Mononuclear cell (primary cell): ENCODE measurements around the gene FBXL7. TPM values are rescaled to one million over a fixed set of nuclear protein-coding genes. Genes with fewer than 3 reads are reported as not detected.

Experiments used
- H3K27me3 ChIP-seq: 2 replicates; pipeline ENCODE4 v1.6.0; 2011; ENCODE audit warnings: low read length, control low read depth; ENCODE audit not compliant: insufficient read depth
- H3K4me1 ChIP-seq: 2 replicates; pipeline ENCODE4 v1.5.1; 2011; ENCODE audit warnings: mild to moderate bottlenecking, low read length, control low read depth; ENCODE audit not compliant: insufficient read depth
- H3K4me3 ChIP-seq: 2 replicates; pipeline ENCODE4 v1.5.1; 2011; ENCODE audit warnings: mild to moderate bottlenecking, low read length, moderate library complexity
- H3K9me3 ChIP-seq: 2 replicates; pipeline ENCODE4 v1.5.1; 2011; ENCODE audit warnings: low read depth, mild to moderate bottlenecking, control low read depth, low read length
- total RNA-seq: library from RNA; depleted of rRNA; stranded (reverse); fragments of >200 nt; gene quantifications from one replicate; pipeline ENCODE4 v1.2.3, GENCODE V29; 2012

Gene FBXL7
- total RNA-seq, 1 donor = not detected

DNA sequence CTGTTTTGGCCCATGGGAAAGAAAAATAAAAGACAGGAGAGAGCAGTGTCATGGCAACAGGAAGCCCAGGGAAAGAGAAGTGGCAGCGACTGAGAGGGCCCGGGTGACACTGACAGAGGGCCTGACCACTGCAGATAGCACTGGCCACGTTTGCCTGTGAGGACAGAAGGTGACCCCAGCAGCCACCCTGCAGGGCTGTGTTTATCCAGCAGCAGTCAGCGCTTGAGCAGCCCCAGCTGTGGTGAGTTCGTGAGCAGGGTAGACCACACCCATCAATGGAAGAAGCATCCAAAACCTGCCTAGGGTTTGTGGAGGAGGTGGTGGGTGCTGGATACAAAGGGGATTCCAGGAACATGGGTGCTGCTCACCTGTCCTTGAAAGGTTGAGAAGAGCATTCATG, 457.1 kb downstream of the FBXL7 start:
- Histone ChIP-seq H3K27me3 (no peaks in the 10 kb centered on the region), H3K4me3 (no peak overlapping the region)

DNA sequence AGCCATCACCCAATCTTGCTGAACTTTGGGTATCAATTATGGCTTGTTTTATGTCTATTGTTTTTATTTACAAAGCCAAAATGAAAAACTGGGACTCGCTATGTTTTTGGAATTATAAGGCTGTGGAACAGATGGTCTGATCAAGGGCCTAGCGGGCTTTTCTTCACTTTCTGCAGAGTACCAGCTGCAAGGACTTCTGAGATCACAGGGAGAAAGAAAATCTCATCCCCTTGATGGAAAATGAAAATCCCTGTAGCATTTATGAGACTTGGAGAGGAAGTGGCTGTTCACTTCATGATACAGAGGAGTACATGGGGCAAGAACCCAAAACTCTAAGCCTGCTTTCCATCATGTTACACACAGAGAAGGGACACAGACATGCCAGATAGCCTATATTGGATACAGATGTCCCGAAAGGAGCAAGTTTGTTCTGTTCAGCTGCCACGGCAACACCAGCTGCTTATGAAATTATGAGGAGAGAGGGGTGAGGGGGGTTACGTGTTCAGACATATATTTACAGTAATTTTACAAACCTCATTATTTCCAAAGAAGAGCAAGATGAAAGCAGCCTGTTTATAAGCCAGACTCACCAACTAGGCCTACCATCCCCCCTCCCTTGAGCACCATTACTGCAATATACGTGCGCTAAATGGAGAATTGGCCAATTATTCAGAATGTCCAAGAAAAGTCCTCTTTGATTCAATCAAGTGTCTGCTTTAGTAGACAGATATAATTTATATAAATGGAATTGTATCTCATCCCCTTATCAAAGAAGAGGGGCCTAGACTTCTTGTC, 459.6 kb downstream of the FBXL7 start:
- Histone ChIP-seq H3K4me1 (no peaks in the 10 kb centered on the region), H3K4me3 (no peak overlapping the region), H3K9me3 (no peaks in the 10 kb centered on the region), H3K27me3 (no peaks in the 10 kb centered on the region)

More for the DNA sequence above, 457.1 kb downstream of the FBXL7 start:
- no peaks in the 10 kb centered on the region for H3K4me1 ChIP-seq
- H3K9me3 ChIP-seq = no peaks in the 10 kb centered on the region

DNA sequence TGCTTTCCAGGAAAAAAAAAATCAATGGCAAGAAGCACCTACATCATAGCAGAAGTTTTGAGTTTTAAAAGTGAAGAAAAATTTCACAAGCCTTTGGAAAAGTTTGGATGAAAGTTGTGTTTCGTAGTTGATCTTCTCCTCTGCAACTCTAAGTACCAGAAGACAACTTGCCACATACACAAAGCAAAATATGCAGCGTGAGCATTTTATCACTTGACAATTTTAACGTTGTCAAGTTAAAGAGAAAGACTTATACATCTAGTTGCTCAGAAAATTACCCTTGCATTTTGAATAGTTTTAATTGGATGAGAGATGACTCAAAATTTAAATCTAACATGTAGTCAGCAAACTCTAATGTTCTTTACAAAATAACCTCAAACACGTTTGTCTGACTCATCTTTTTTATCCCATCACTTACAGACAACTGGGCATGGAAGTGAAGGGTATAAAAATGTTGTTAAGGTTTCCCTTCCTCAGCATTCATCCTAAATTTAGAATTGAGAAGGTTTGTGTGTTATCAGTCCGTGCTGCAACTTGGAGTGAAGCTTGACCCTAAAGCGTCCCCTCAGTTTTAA, 466.2 kb downstream of the FBXL7 start:
- Histone ChIP-seq H3K4me3 (no peak overlapping the region), H3K27me3 (no peaks in the 10 kb centered on the region), H3K9me3 (no peaks in the 10 kb centered on the region), H3K4me1 (no peaks in the 10 kb centered on the region)

DNA sequence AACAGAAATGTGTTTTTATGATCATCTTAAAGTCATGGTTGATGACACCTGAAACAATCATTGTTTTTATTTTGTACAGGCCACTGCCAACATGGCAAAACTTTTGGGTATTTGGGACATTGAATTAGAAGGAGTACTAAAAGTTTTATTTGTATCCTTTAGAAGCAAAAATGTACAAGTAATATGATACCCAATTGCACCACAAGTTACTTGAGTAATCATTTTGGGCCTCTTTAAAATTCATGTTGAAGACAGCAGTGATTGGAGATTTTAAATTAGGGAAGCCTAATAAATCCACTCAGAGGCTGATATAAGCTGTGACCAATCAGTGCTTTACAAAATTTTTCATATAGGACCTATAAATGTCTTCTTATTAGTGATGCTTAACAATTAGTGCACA, 466.7 kb downstream of the FBXL7 start:
- Histone ChIP-seq H3K4me3 (no peak overlapping the region), H3K4me1 (no peaks in the 10 kb centered on the region), H3K27me3 (no peaks in the 10 kb centered on the region), H3K9me3 (no peaks in the 10 kb centered on the region)

DNA sequence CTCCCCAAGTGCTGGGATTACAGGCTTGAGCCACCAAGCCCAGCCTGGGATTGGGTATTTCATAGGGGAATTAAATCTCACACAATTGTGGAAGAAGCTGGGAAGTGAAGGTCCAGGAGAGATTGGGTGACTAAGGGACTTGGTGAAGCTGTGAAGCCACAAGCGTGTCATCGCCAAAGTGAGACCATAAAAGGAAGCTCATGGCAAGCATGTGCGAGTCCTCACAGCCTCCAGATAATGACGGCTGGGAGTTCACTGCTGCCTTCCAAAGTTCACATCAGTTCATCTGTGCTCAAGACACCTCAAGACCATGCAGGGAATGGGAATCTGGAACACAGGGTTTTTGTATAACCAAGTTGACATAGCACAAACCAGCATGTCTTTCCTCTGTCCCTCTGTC, 469.0 kb downstream of the FBXL7 start:
- no peak overlapping the region for H3K4me3 ChIP-seq

DNA sequence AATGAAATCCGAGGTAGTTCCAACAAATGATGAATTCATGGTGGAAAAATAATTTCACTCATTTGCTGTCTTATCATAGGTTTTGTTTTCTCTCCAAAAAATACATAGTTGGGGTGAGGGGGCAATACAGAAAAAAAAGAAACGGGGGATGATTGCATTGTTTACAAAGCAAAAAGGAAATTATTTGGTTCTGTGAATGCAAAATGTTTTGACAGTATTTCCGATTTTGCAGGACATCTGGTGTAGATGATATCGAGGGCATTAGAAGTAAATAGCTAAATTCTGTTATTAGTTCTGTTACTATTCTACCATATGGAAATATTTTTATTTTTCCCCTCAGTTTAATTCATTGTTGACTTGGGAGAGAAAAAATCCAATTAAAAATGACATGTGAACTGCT, 477.9 kb downstream of the FBXL7 start:
- Histone ChIP-seq H3K27me3 (no peaks in the 10 kb centered on the region), H3K4me3 (no peak overlapping the region), H3K4me1 (no peaks in the 10 kb centered on the region), H3K9me3 (no peaks in the 10 kb centered on the region)

More for the DNA sequence above, 469.0 kb downstream of the FBXL7 start:
- Histone ChIP-seq H3K4me1 (no peaks in the 10 kb centered on the region), H3K27me3 (no peaks in the 10 kb centered on the region), H3K9me3 (no peaks in the 10 kb centered on the region)

DNA sequence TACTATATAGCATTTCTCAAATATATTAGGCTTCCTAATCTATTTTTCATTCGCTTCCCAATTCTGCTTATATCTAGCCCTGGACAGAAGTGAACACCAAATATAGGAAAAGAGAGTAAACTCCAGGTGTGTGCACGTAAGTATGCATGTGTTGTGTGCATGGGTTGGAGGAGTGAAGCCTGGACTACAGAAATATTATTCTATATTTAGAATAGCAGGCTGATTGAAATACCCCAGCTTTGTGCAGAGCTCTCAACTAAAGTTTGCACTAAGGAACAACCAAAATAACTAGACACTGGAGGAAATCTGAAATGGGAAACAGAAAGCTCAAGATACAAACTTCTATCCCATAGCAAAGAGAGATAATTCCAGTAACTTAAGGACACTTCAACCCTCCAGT, 480.9 kb downstream of the FBXL7 start:
- Histone ChIP-seq H3K27me3 (no peaks in the 10 kb centered on the region), H3K9me3 (no peaks in the 10 kb centered on the region), H3K4me3 (no peak overlapping the region), H3K4me1 (no peaks in the 10 kb centered on the region)

DNA sequence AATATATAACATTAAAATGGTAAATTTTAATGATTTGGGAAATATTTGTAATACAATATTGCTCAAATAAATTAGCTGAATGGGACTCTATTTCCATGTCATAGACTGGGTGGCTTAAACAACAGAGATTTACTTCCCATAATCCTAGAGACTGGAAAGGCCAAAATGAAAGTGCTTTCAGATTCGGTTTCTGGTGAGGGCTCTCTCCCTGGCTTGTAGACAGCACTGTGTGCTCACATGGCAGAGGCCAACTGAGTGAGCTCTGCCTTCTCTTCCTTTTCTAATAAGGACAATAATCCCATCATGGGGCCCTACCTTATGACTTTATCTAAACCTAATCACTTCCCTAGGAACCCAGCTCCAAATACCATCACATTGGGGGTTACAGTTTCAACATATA, 483.4 kb downstream of the FBXL7 start:
- H3K9me3 ChIP-seq = no peaks in the 10 kb centered on the region
- H3K27me3 ChIP-seq = no peaks in the 10 kb centered on the region
- no peak overlapping the region for H3K4me3 ChIP-seq
- no peaks in the 10 kb centered on the region for H3K4me1 ChIP-seq
